WERI-Rb-1 (cell line): ENCODE data around the gene CCR4.
"Not testable (repeated sequence)": the region's sequence is repeated elsewhere in the genome, so short reads cannot be mapped to it uniquely, and the experiment has no call there.

Experiments used
- DNase-seq: peaks from one replicate; pipeline ENCODE4 v3.0.0-alpha.2; 2020
- H3K27ac ChIP-seq: fragments of 250-450 bp; sonication (Bioruptor Pico); 2 replicates; pipeline ENCODE4 v1.5.1; 2020; ENCODE audit warnings: mild to moderate bottlenecking, moderate library complexity
- H3K27me3 ChIP-seq: fragments of 250-450 bp; sonication (Bioruptor Pico); 2 replicates; pipeline ENCODE4 v1.5.1; 2021; ENCODE audit warnings: mild to moderate bottlenecking, low read depth, moderate library complexity; ENCODE audit not compliant: insufficient read depth, severe bottlenecking
- H3K36me3 ChIP-seq: fragments of 250-450 bp; sonication (Bioruptor Pico); 2 replicates; pipeline ENCODE4 v1.5.1; 2020; ENCODE audit warnings: mild to moderate bottlenecking, moderate library complexity
- H3K4me3 ChIP-seq: 2 replicates; pipeline ENCODE4 v1.5.1; 2011; ENCODE audit warnings: low read depth, mild to moderate bottlenecking, control low read depth, low read length
- H3K9me3 ChIP-seq: fragments of 250-450 bp; sonication (Bioruptor Pico); 2 replicates; pipeline ENCODE4 v1.5.1; 2021; ENCODE audit warnings: mild to moderate bottlenecking, moderate library complexity; ENCODE audit not compliant: severe bottlenecking
- CTCF ChIP-seq: IDR thresholded peaks from 2 replicates; pipeline ENCODE4 v1.5.1; 2011; ENCODE audit warnings: low read depth, mild to moderate bottlenecking, control low read depth, inconsistent platforms, low read length

Gene CCR4

DNA sequence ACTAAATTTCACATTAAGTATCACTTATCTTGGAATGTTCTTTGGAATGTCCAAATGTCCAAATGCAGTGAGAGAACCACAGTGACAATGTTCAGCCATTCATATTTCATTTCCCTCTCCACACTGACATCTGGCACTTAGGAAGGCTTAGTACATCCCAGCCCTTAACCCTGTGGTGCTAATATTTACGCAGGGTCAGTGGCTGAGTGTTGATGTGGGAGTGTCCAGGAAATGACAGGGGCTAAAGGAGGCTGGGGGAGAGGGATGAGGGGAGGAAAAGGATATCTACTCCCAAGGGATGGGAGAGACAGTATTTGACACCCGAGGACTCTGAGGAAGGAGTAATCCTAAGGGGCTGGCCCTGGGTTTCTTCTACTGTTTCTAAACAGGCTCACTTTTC is 14.1 kb upstream of the CCR4 start:
- no peaks in the 10 kb centered on the region for H3K27me3 ChIP-seq
- H3K36me3 ChIP-seq: no peaks in the 10 kb centered on the region
- H3K27ac ChIP-seq: no peak overlapping the region
- no peaks in the 10 kb centered on the region for H3K9me3 ChIP-seq
- no peak for TF ChIP-seq CTCF
- peak; percentile 30 for DNase-seq
- H3K4me3 ChIP-seq: no peak overlapping the region

DNA sequence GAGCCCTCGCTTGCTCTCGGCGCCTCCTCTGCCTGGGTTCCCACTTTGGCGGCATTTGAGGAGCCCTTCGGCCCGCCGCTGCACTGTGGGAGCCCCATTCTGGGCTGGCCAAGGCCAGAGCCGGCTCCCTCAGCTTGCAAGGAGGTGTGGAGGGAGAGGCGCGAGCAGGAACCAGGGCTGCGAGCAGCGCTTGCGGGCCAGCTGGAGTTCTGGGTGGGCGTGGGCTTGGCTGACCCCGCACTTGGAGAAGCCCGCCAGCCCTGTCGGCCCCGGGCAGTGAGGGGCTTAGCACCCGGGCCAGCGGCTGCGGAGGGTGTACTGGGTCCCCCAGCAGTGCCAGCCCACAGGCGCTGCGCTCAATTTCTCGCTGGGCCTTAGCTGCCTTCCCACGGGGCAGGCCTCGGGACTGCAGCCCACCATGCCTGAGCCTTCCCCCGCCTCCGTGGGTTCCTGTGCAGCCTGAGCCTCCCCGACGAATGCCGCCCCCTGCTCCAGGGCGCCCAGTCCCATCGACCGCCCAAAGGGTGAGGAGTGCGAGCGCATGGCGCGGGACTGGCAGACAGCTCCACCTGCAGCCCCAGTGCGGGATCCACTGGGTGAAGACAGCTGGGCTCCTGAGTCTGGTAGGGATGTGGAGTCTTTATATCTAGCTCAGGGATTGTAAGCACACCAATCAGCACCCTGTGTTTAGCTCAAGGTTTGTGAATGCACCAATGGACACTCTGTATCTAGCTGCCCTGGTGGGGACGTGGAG is 11.7 kb upstream of the CCR4 start:
- DNase-seq, H3K9me3 ChIP-seq, H3K27me3 ChIP-seq, H3K27ac ChIP-seq, H3K36me3 ChIP-seq, H3K4me3 ChIP-seq: not testable (repeated sequence)

DNA sequence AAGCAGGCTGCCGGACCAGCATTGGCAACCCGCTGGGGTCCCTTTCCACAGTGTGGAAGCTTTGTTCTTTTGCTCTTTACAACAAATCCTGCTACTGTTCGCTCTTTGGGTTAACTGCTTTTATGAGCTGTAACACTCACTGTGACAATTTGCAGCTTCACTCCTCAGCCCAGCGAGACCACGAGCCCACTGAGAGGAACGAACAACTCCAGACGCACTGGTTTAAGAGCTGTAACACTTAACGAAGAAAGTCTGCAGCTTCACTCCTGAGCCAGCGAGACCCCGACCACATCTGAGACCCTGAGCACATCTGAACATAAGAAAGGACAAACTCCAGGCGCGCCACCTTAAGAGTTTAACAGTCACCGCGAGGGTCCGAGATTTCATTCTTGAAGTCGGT is 10.7 kb upstream of the CCR4 start:
- no peak for TF ChIP-seq CTCF
- H3K9me3 ChIP-seq: no peaks in the 10 kb centered on the region

GRCh38 chr3:32945136-32945535 is 6.3 kb upstream of the CCR4 start:
- no peaks in the 10 kb centered on the region for H3K9me3 ChIP-seq
- no peaks in the 10 kb centered on the region for H3K36me3 ChIP-seq
- no peak for DNase-seq
- H3K27me3 ChIP-seq: no peaks in the 10 kb centered on the region
- H3K4me3 ChIP-seq: no peak overlapping the region
- TF ChIP-seq CTCF: no peak
- no peak overlapping the region for H3K27ac ChIP-seq

More for the DNA sequence above, 10.7 kb upstream of the CCR4 start:
- Histone ChIP-seq H3K36me3 (no peaks in the 10 kb centered on the region), H3K27me3 (no peaks in the 10 kb centered on the region), H3K27ac (no peak overlapping the region), H3K4me3 (no peak overlapping the region)
- DNase-seq: no peak

DNA sequence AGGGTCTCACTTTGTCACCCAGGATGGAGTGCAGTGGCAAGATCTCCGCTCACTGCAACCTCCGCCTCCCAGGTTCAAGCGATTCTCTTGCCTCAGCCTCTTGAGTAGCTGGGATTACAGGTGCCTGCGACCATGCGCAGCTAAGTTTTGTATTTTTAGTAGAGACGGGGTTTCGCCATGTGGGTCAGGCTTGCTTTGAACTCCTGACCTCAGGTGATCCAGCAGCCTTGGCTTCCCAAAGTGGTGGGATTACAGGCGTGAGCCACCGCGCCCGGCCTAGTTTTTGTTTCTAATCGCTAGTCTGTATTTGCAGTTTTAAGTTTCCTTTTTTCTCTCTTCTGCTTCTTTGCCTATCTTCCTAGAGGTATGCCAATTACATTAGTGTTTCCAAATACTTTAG is 5.8 kb upstream of the CCR4 start:
- H3K4me3 ChIP-seq, DNase-seq: not testable (repeated sequence)

GRCh38 chr3:32946973-32947788 is 4.3 kb upstream of the CCR4 start:
- Histone ChIP-seq H3K9me3 (no peaks in the 10 kb centered on the region), H3K36me3 (no peaks in the 10 kb centered on the region), H3K27me3 (no peaks in the 10 kb centered on the region), H3K27ac (no peak overlapping the region), H3K4me3 (no peak overlapping the region)
- no peak for TF ChIP-seq CTCF
- DNase-seq: no peak

More for the DNA sequence above, 5.8 kb upstream of the CCR4 start:
- H3K9me3 ChIP-seq, H3K27ac ChIP-seq, H3K27me3 ChIP-seq, H3K36me3 ChIP-seq: not testable (repeated sequence)
